ENCODE results near the gene FAIM2.

DNA sequence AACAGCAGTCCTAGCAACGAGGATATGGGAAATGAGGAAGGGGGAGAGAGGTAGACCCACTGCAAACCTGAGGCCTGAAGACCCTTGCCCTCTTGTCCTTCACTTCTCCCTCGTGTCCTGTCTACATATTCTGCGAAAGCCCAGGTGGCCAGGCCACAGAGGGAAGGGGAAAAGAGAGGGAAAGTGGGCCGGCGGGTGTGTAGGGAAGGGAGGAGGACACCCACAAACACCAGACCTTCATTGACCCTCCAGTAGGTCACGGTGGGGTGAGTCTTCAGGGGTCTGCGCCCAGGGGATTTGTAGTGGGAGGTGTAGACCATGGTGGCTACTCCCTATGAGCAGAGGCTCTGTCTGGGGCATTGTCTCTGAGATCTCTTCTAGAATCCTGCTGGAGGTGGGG is 3.8 kb downstream of the FAIM2 start:
- TF ChIP-seq CTCF (conservative IDR thresholded peaks at IDR 0.05 in 1 of 2, IDR thresholded peaks at IDR 0.05 in 1 of 2; ENCODE audit: low read depth in 1 of 2, low read length in 2 of 2) (no peak), EZH2 (IDR thresholded peaks at IDR 0.05; ENCODE audit: low read length, missing control alignments) (no peak)

All from fibroblast of lung (primary cell).